Measurements from ENCODE around the gene TMEM213.

Gene TMEM213

DNA sequence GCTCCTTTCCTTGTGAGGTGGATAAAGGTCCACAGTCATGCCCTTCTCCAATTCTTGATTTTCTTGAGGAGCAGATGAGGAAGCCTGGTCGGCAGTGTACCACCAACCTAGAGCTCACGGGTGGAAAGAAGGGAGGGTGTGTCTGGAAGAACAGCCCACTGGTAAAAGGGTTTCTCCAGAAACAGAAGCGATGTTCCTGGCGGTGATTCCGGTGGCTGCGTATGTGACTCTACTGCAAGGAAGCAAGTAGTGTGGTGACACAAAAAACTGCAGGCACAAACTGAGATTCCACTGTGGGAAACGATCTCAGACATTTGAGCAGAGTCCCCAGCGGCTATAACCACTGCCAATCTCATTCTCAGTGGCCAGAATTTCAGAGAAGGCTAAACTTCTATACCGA lies 66.1 kb downstream of the TMEM213 start:
- Histone ChIP-seq H3K9me3 (ENCODE audit: insufficient read depth, low read depth, low read length) (no peaks in the 10 kb centered on the region), H2AFZ (ENCODE audit: low read length) (no peak overlapping the region), H3K4me2 (ENCODE audit: low read depth, low read length, poor library complexity, severe bottlenecking) (no peak overlapping the region), H3K79me2 (ENCODE audit: insufficient read depth, low read length) (no peaks in the 10 kb centered on the region), H3F3A (ENCODE audit: low read depth) (no peaks in the 10 kb centered on the region), H3K36me3 (ENCODE audit: insufficient read depth, low read length) (peaks cover 37% of the 10 kb centered on the region; the same call in 1 of the 2 replicates), H3K27me3 (ENCODE audit: insufficient read depth, low read length, poor library complexity, severe bottlenecking) (no peaks in the 10 kb centered on the region), H3K9ac (ENCODE audit: low read depth, low read length, poor library complexity, severe bottlenecking) (no peak overlapping the region), H3K4me1 (ENCODE audit: insufficient read depth, low read length, poor library complexity, severe bottlenecking) (no peaks in the 10 kb centered on the region), H3K4me3 (ENCODE audit: low read length, poor library complexity, severe bottlenecking) (no peak overlapping the region), H3K9me2 (replicated peaks; ENCODE audit: low read depth, low read length) (no peaks in the 10 kb centered on the region), H4K20me1 (ENCODE audit: insufficient read depth, low read length, poor library complexity, severe bottlenecking) (no peaks in the 10 kb centered on the region)
- TF ChIP-seq EZH2phosphoT487 (IDR thresholded peaks at IDR 0.05; ENCODE audit: borderline replicate concordance): no peak
- TF ChIP-seq, protein P1, sequence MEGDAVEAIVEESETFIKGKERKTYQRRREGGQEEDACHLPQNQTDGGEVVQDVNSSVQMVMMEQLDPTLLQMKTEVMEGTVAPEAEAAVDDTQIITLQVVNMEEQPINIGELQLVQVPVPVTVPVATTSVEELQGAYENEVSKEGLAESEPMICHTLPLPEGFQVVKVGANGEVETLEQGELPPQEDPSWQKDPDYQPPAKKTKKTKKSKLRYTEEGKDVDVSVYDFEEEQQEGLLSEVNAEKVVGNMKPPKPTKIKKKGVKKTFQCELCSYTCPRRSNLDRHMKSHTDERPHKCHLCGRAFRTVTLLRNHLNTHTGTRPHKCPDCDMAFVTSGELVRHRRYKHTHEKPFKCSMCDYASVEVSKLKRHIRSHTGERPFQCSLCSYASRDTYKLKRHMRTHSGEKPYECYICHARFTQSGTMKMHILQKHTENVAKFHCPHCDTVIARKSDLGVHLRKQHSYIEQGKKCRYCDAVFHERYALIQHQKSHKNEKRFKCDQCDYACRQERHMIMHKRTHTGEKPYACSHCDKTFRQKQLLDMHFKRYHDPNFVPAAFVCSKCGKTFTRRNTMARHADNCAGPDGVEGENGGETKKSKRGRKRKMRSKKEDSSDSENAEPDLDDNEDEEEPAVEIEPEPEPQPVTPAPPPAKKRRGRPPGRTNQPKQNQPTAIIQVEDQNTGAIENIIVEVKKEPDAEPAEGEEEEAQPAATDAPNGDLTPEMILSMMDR (conservative IDR thresholded peaks at IDR 0.05; ENCODE audit: low read length): no peak

DNA sequence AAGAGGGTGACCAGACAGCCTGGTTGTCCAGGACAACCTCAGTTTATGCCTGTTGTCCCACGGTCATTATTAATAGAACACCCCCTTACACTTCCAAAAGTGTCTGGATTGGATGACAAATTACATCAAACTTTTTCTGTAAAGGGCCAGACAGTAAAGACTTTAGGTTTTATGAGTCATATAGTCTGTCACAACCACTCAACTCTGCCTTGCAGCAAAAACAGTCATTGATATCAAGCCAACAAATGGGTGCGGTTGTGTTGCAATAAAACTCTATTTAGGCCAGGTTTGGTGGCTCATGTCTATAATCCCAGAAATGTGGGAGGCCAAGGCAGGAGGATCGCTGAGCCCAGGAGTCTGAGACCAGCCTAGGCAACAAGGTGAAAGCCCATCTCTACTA lies 66.9 kb downstream of the TMEM213 start:
- H3K27me3 ChIP-seq (ENCODE audit: insufficient read depth, low read length, poor library complexity, severe bottlenecking): no peaks in the 10 kb centered on the region
- no peak overlapping the region for H3K4me3 ChIP-seq (ENCODE audit: low read length, poor library complexity, severe bottlenecking)
- no peak overlapping the region for H3K4me2 ChIP-seq (ENCODE audit: low read depth, low read length, poor library complexity, severe bottlenecking)
- H3F3A ChIP-seq (ENCODE audit: low read depth): no peaks in the 10 kb centered on the region
- H3K9me2 ChIP-seq (replicated peaks; ENCODE audit: low read depth, low read length): no peaks in the 10 kb centered on the region
- H2AFZ ChIP-seq (ENCODE audit: low read length): no peak overlapping the region
- peaks cover 44% of the 10 kb centered on the region; the same call in 1 of the 2 replicates for H3K36me3 ChIP-seq (ENCODE audit: insufficient read depth, low read length)
- no peaks in the 10 kb centered on the region for H3K9me3 ChIP-seq (ENCODE audit: insufficient read depth, low read depth, low read length)
- H3K4me1 ChIP-seq (ENCODE audit: insufficient read depth, low read length, poor library complexity, severe bottlenecking): no peaks in the 10 kb centered on the region
- no peak overlapping the region for H3K9ac ChIP-seq (ENCODE audit: low read depth, low read length, poor library complexity, severe bottlenecking)
- TF ChIP-seq EZH2phosphoT487 (IDR thresholded peaks at IDR 0.05; ENCODE audit: borderline replicate concordance): no peak
- TF ChIP-seq, protein P1 (conservative IDR thresholded peaks at IDR 0.05; ENCODE audit: low read length): no peak
- no peaks in the 10 kb centered on the region for H4K20me1 ChIP-seq (ENCODE audit: insufficient read depth, low read length, poor library complexity, severe bottlenecking)
- no peaks in the 10 kb centered on the region for H3K79me2 ChIP-seq (ENCODE audit: insufficient read depth, low read length)

- Histone ChIP-seq H3K9ac (ENCODE audit: low read depth, low read length, poor library complexity, severe bottlenecking) (no peak overlapping the region), H3F3A (ENCODE audit: low read depth) (no peaks in the 10 kb centered on the region), H4K20me1 (ENCODE audit: insufficient read depth, low read length, poor library complexity, severe bottlenecking) (no peaks in the 10 kb centered on the region), H3K4me2 (ENCODE audit: low read depth, low read length, poor library complexity, severe bottlenecking) (no peak overlapping the region), H3K9me3 (ENCODE audit: insufficient read depth, low read depth, low read length) (no peaks in the 10 kb centered on the region), H3K4me1 (ENCODE audit: insufficient read depth, low read length, poor library complexity, severe bottlenecking) (no peaks in the 10 kb centered on the region), H3K27me3 (ENCODE audit: insufficient read depth, low read length, poor library complexity, severe bottlenecking) (no peaks in the 10 kb centered on the region), H3K9me2 (replicated peaks; ENCODE audit: low read depth, low read length) (no peaks in the 10 kb centered on the region), H3K4me3 (ENCODE audit: low read length, poor library complexity, severe bottlenecking) (no peak overlapping the region), H2AFZ (ENCODE audit: low read length) (no peak overlapping the region), H3K79me2 (ENCODE audit: insufficient read depth, low read length) (no peaks in the 10 kb centered on the region), H3K36me3 (ENCODE audit: insufficient read depth, low read length) (peaks cover 47% of the 10 kb centered on the region; the same call in 1 of the 2 replicates)
- TF ChIP-seq, protein P1 (conservative IDR thresholded peaks at IDR 0.05; ENCODE audit: low read length): peak; percentile 74
- no peak for TF ChIP-seq EZH2phosphoT487 (IDR thresholded peaks at IDR 0.05; ENCODE audit: borderline replicate concordance)
Observed at GRCh38 chr7:138865843-138866242, 68.0 kb downstream of the TMEM213 start.
